ENCODE data around the gene KCNJ1.

- TF ChIP-seq CTCF (conservative IDR thresholded peaks at IDR 0.05; ENCODE audit: low read length) = no peak
- no peak for TF ChIP-seq EZH2phosphoT487 (IDR thresholded peaks at IDR 0.05; ENCODE audit: borderline replicate concordance, low read depth, low read length)
Observed at GRCh38 chr11:128910576-128910975, 43.5 kb upstream of the KCNJ1 start.
